ENCODE data around the gene PFN1.

PFN1 gene

DNA sequence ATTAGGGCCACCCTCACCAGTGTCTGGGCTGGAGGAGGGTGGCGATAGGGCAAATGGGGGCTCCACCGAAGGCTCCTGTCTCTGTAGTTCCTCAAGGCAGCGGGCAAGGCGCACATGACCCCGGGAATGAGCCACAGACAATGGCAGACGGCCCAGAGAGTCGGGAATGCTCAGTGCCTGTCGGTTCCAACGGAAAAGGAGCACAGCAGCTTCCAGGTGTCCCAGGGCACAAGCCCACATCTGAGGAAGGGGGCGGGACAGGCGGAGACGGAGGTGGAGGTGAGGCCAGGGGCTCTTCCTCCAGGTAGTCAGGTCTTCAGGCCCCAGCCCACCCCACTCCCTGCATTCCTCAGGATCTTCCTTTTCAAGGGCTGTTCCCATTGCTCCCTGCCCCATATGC, 24.4 kb upstream of the PFN1 start:
- no peak for TF ChIP-seq CTCF (conservative IDR thresholded peaks at IDR 0.05; ENCODE audit: control insufficient read depth, insufficient read depth, low read depth, low read length)
- H3K4me3 ChIP-seq (ENCODE audit: control insufficient read depth, low read depth, low read length) = no peak overlapping the region
- DNase-seq (ENCODE audit: low read depth) = no peak

DNA sequence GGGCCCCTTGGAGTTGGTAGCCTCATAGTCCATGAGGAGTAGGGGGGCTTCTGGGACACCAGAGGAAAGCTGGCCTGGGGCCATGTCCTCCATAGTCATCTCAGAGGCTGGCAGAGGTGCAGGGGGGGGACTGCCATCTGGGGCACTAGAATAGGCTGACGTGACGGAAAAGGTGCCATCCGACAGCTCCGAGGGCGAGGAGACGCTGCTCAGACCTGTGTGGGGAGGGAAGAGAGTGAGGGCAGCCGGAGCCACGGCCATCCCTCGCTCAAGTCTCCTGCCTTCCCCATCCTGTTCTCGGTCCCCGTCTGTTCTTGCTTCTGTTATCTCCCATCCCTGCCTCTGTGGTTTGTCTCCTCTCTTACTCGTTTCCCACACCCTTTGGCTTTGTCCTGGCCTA, 24.0 kb upstream of the PFN1 start:
- no peak for DNase-seq (ENCODE audit: low read depth)
- TF ChIP-seq CTCF (conservative IDR thresholded peaks at IDR 0.05; ENCODE audit: control insufficient read depth, insufficient read depth, low read depth, low read length) = no peak
- H3K4me3 ChIP-seq (ENCODE audit: control insufficient read depth, low read depth, low read length) = no peak overlapping the region

DNA sequence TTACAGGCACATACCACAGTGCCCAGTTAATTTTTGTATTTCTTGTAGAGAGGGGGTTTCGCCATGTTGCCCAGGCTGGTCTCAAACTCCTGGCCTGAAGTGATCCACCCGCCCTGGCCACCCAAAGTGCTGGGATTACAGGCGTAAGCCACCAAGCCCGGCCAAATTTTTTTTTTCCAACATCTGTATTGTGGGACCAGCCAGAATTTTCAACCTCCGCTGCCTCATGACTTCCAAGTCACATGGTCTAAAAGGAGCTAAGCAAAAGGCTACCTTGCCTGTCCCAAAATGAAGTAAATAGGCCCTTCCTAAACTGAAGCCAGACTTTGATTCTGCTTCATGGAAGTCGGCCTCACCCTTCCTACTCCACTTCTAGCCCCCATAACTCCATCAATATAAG, 23.5 kb upstream of the PFN1 start:
- no peak for DNase-seq (ENCODE audit: low read depth)
- H3K4me3 ChIP-seq (ENCODE audit: control insufficient read depth, low read depth, low read length) = no peak overlapping the region
- TF ChIP-seq CTCF (conservative IDR thresholded peaks at IDR 0.05; ENCODE audit: control insufficient read depth, insufficient read depth, low read depth, low read length) = no peak

DNA sequence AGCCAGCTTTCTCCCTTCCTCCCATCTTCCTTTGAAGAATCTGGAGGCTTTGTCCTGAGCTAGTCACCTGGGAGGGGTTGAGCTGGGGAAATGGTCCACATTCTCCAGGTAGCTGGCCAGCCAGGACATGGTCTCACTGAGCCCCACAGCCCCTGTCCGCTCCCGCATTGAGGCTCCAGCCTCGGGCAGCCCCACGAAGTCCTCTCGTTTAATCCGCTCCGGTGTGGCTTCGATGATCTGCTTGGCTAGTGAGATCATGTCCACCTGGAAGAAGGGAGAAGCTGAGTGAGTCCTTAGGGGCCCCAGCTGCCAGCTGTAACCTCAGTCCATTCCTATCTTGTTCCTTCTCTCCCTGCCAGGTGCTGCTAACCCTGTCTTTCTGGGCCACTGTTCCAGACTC, 21.9 kb upstream of the PFN1 start:
- no peak overlapping the region for H3K4me3 ChIP-seq (ENCODE audit: control insufficient read depth, low read depth, low read length)
- no peak for TF ChIP-seq CTCF (conservative IDR thresholded peaks at IDR 0.05; ENCODE audit: control insufficient read depth, insufficient read depth, low read depth, low read length)
- no peak for DNase-seq (ENCODE audit: low read depth)

- DNase-seq (ENCODE audit: low read depth) = peak; percentile 53
- TF ChIP-seq CTCF (conservative IDR thresholded peaks at IDR 0.05; ENCODE audit: control insufficient read depth, insufficient read depth, low read depth, low read length) = no peak
- no peak overlapping the region for H3K4me3 ChIP-seq (ENCODE audit: control insufficient read depth, low read depth, low read length)
Measured at GRCh38 chr17:4969551-4970173, 21.3 kb upstream of the PFN1 start.

- H3K4me3 ChIP-seq (ENCODE audit: control insufficient read depth, low read depth, low read length) = peak overlapping the region; percentile 93
- peak; percentile 96 for DNase-seq (ENCODE audit: low read depth)
- no peak for TF ChIP-seq CTCF (conservative IDR thresholded peaks at IDR 0.05; ENCODE audit: control insufficient read depth, insufficient read depth, low read depth, low read length)
Measured at GRCh38 chr17:4969047-4969550, 20.8 kb upstream of the PFN1 start.
